ENCODE measurements around the gene ELMO1. TPM values are rescaled to one million over a fixed set of nuclear protein-coding genes. Genes with fewer than 3 reads are reported as not detected.

ELMO1 gene
- polyA plus RNA-seq, 1 donor (not counting 4 experiments of a cell fraction or from before 2014, with no cell fraction given) = not detected

DNA sequence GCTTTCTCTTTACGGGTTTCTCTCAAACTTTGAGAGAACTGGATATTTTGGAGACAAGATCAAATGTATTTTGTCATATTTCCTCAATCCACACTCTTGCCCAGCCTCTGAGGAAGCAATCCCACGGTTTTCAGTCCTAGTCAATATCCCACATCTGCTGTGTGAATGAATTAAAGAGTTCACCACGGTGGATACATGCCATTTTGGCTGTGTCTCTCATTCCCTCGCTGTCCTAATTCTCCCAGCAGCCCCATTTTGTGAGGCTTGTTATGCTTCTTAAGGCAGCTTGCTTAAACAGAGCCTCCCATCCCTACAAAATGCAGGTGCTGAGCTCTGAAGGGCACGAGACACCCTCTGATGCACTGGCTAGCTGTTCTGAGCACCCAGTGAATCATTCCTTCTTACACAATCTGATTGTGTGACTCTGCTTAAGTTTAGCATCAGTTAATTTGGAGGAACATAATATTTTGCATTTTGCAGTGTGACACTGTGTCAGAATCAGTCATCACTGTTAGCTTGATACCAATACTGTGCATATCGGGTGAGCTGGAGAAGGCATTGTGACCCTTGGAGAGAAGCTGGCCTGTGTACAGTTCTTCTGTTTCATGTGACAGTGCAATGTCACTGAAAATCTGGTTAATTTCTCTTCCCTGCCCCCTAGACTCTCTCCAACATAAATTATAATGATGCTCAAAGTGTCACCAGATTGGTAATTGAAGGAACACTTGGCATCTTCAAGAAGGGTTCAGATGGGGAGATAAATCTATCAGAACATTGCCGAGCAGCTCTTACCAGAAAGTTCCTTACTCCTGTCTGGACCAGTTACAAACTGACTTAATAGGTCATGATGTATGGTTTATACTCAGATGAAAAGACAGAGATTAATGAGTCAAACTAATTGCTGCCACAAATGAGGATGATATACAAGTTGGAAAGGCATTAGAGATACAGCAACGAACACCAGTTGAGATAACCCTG is 620.6 kb downstream of the ELMO1 start:
- H2AFZ ChIP-seq (ENCODE audit: control insufficient read depth, low read length) = no peak overlapping the region
- no peak overlapping the region for H3K27ac ChIP-seq (ENCODE audit: control insufficient read depth, insufficient read depth, low read length)
- TF ChIP-seq EZH2 (IDR thresholded peaks at IDR 0.05; ENCODE audit: low read length) (no peak), CTCF (optimal IDR thresholded peaks at IDR 0.05 in 1 of 3, IDR thresholded peaks at IDR 0.05 in 1 of 3, conservative IDR thresholded peaks at IDR 0.05 in 1 of 3; ENCODE audit: extremely low read depth in 1 of 3, insufficient read depth in 2 of 3, low read length in 3 of 3) (no peak)
- no peak overlapping the region for H3K9ac ChIP-seq (ENCODE audit: control insufficient read depth, extremely low read depth, insufficient read depth, low read length)
- H3K36me3 ChIP-seq (ENCODE audit: control insufficient read depth in 2 of 2, extremely low read depth in 1 of 2, insufficient read depth in 2 of 2, low read length in 2 of 2) = no peaks in the 10 kb centered on the region
- no peaks in the 10 kb centered on the region for H4K20me1 ChIP-seq (ENCODE audit: control insufficient read depth, extremely low read depth, insufficient read depth, low read length)
- H3K4me2 ChIP-seq (ENCODE audit: control insufficient read depth, extremely low read depth, insufficient read depth, low read depth, low read length) = no peak overlapping the region
- peaks cover 3% of the 10 kb centered on the region for H3K9me3 ChIP-seq (ENCODE audit: control insufficient read depth, low read depth, low read length)
- H3K27me3 ChIP-seq (ENCODE audit: control insufficient read depth, extremely low read depth, insufficient read depth, low read length) = no peaks in the 10 kb centered on the region
- no peak overlapping the region for H3K4me3 ChIP-seq (ENCODE audit: control insufficient read depth in 2 of 3, extremely low read depth in 1 of 3, insufficient read depth in 2 of 3, low read depth in 1 of 3, low read length in 3 of 3)
- peak; percentile 73 for FAIRE-seq
- dilution Hi-C loops (cut with MboI; ENCODE audit: extremely low pct_ligation_motif_present, low sequenced_read_pairs) = no loop called here
- no peaks in the 10 kb centered on the region for H3K4me1 ChIP-seq (ENCODE audit: control insufficient read depth, extremely low read depth, insufficient read depth, low read length)
- no peaks in the 10 kb centered on the region for H3K79me2 ChIP-seq (ENCODE audit: control insufficient read depth, insufficient read depth, low read length)
- DNase-seq (ENCODE audit: low read depth, low spot score) = no peak
- no peaks in the 10 kb centered on the region for H3K9me1 ChIP-seq (ENCODE audit: control insufficient read depth, extremely low read depth, insufficient read depth, low read length)

DNA sequence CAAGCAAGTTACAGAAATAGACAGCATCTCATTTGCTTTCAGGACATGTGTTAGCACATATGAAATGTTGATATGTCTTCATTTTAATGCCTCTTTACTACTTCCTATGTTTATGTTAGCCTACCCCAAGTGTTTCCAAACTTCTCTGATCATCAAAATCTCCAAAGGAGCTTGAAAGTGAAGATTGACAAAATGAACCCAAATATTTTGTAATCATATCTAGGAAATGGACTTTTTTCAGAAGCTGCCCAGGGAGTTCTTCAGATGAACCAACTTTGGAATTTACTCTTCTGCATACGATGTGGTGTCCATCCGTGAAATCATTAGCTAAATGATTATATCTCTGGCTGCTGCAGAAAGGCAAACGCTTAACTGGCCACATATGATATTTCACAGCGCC is 623.2 kb downstream of the ELMO1 start:
- Histone ChIP-seq H3K9me1 (ENCODE audit: control insufficient read depth, extremely low read depth, insufficient read depth, low read length) (no peaks in the 10 kb centered on the region), H2AFZ (ENCODE audit: control insufficient read depth, low read length) (no peak overlapping the region), H3K9ac (ENCODE audit: control insufficient read depth, extremely low read depth, insufficient read depth, low read length) (no peak overlapping the region), H3K79me2 (ENCODE audit: control insufficient read depth, insufficient read depth, low read length) (no peaks in the 10 kb centered on the region), H3K9me3 (ENCODE audit: control insufficient read depth, low read depth, low read length) (no peaks in the 10 kb centered on the region), H3K27me3 (ENCODE audit: control insufficient read depth, extremely low read depth, insufficient read depth, low read length) (no peaks in the 10 kb centered on the region), H3K4me1 (ENCODE audit: control insufficient read depth, extremely low read depth, insufficient read depth, low read length) (peaks cover 11% of the 10 kb centered on the region), H3K4me2 (ENCODE audit: control insufficient read depth, extremely low read depth, insufficient read depth, low read depth, low read length) (no peak overlapping the region), H3K36me3 (ENCODE audit: control insufficient read depth in 2 of 2, extremely low read depth in 1 of 2, insufficient read depth in 2 of 2, low read length in 2 of 2) (no peaks in the 10 kb centered on the region), H3K27ac (ENCODE audit: control insufficient read depth, insufficient read depth, low read length) (no peak overlapping the region), H4K20me1 (ENCODE audit: control insufficient read depth, extremely low read depth, insufficient read depth, low read length) (no peaks in the 10 kb centered on the region), H3K4me3 (ENCODE audit: control insufficient read depth in 2 of 3, extremely low read depth in 1 of 3, insufficient read depth in 2 of 3, low read depth in 1 of 3, low read length in 3 of 3) (no peak overlapping the region)
- TF ChIP-seq EZH2 (IDR thresholded peaks at IDR 0.05; ENCODE audit: low read length) (no peak), CTCF (optimal IDR thresholded peaks at IDR 0.05 in 1 of 3, IDR thresholded peaks at IDR 0.05 in 1 of 3, conservative IDR thresholded peaks at IDR 0.05 in 1 of 3; ENCODE audit: extremely low read depth in 1 of 3, insufficient read depth in 2 of 3, low read length in 3 of 3) (no peak)
- DNase-seq (ENCODE audit: low read depth, low spot score) (no peak), FAIRE-seq (no peak)
- dilution Hi-C loops (cut with MboI; ENCODE audit: extremely low pct_ligation_motif_present, low sequenced_read_pairs) = no loop called here

All from keratinocyte (primary cell).